Activated CD8-positive, alpha-beta memory T cell treated with anti-CD3 and anti-CD28 coated beads, Interleukin-2, amount 50 U/mL, for 4 hours (primary cell): Measurements from ENCODE around the gene KRT83.
A peak's percentile ranks its signal among the peaks of the same experiment; 100 is the strongest.
"Not testable (repeated sequence)": the region's sequence is repeated elsewhere in the genome, so short reads cannot be mapped to it uniquely, and the experiment has no call there.

Source experiments
- DNase-seq: peaks from one replicate; pipeline ENCODE4 v3.0.0-alpha.2; 2020

The KRT83 gene

GRCh38 chr12:52307836-52308805 lies 13.1 kb downstream of the KRT83 start:
- DNase-seq = peak; percentile 25

DNA sequence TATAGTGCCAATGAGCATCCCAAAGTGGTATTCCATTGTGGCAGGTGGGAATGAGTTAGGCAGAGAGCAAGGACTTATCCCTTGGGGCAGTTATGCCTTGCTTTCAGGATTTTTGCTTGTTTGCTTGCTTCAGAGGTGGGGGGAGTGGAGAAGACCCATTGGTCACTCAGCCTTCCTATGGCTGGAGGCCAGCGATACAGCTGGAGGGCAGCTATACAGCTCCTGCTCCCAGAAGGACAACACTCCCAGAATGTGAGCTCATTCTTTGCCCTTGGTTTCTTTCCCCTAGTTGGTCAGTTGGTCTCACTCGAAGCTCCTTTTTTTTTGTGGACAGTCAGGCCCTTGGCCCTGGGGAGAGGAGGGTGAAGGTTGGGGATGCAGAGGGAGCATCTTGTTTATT lies 14.5 kb downstream of the KRT83 start:
- no peak for DNase-seq

DNA sequence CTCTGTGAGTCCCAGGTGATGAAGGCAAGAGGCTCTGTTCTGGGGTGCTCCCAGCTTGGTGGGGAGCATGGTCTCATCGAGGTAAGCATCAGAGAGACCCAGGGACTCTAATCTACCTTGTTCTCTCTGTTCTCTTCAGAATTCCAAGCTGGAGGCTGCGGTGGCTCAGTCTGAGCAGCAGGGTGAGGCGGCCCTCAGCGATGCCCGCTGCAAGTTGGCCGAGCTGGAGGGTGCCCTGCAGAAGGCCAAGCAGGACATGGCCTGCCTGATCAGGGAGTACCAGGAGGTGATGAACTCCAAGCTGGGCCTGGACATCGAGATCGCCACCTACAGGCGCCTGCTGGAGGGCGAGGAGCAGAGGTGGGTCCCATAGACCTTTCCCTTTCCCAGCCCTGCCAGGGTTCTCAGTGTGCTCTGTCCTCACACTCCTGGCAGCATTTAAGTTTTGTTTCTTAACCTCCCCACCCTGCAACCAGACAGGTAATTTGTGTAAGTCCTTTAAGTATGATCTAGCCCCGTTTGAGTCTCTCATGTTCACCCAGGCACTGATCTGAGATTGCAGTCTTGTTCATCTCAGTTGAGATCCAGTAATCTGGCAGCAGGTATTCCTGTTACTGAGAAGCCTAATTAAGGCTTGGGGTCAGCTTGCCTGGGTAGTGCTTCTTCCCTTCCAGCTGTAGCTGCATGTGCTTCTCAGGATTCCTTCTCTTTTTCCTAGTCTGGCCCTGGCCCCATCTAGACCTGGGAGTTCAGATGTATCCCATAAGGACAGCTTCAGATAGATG lies 15.1 kb downstream of the KRT83 start:
- DNase-seq = no peak

DNA sequence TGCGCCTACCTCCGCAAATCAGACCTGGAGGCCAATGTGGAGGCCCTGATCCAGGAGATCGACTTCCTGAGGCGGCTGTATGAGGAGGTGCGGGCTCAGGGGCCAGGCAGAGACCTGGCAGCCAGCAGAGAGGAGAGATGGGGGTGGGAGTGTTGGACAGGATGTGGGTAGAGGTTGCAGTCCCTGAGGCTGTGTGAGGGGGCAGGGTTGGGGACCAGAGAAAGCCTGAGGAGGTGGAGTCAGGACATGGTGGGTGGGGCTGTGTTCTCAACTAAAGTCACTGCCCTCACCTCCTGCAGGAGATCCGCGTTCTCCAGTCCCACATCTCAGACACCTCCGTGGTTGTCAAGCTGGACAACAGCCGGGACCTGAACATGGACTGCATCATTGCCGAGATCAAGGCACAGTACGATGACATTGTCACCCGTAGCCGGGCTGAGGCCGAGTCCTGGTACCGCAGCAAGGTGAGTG lies 16.2 kb downstream of the KRT83 start:
- not testable (repeated sequence) for DNase-seq

- not testable (repeated sequence) for DNase-seq
Measured at GRCh38 chr12:52302242-52302914, 18.8 kb downstream of the KRT83 start.

GRCh38 chr12:52301721-52302120 lies 19.5 kb downstream of the KRT83 start:
- DNase-seq = not testable (repeated sequence)

DNA sequence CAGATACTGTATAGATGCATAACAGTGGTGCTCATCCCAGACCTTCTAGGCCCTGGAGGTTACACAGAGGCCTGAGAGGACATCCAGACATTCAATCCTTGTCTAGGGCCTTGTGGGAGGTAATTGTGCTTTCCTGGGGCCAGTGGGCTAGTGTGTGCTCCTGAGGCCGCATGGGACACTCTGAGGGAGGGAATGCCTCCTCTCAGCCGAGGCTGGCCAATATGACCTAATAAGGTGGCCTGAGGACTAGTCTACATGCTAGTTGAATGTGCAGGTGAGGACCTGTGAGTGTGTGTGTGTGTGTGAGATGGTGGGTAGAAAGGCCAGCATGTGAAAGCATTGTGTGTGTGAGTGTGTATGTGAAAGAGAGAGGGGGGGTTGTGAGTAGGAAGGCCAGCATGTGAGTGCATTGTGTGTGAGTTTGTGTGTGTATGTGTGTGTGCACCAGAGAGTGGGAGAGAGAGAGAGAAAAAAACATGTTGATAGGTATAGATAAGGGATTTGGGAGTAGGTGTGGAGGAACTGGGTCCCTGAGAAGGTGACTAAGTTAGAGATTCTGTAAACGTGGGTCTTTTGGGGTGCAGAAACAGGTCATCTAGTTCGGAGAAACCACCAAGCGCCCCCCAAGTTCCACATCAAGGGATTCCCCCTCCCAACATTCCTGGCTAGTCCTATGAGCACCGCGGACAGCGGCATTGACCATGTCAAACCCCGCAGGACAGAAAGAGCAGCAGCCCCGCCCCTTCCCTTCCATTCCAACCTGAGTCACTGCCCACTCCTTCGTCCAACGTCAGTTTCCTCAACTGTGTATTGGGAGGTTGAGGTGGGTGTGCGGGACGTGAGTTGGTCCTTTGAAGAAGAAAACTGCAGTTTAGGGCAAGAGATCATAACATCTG lies 20.2 kb downstream of the KRT83 start:
- no peak for DNase-seq

- DNase-seq = no peak
Measured at GRCh38 chr12:52298677-52299190, 22.5 kb downstream of the KRT83 start.

DNA sequence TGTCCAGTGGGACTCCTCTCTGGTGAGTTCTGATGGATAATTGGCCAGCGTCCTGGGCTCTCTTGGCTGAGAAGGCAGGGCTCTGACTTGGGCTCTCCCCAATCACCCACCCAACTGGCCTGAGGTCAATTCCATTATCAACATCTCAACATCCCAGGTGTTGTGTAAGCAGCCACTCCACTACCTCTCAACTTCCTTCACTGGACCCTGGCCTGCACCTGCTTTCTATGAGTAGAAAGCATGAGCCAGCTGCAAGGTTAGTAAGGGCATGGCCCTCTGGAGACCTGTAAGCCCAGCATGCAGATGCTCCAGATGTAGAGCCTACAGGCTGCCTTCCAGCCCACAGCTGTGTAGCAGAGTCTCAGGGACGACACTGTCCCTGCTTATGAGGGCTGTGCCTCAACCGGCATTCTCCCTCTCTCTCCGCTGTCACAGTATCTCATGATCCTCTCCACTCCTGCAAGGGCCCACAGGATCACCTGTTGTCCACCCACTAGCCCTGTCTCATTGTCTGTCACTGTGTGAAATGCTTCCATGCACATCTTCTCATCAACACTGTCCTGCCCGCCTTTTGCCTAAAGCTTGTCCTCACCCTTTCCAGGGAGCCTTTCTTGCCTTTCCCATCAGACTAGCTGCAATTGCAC lies 24.5 kb downstream of the KRT83 start:
- DNase-seq = no peak

DNA sequence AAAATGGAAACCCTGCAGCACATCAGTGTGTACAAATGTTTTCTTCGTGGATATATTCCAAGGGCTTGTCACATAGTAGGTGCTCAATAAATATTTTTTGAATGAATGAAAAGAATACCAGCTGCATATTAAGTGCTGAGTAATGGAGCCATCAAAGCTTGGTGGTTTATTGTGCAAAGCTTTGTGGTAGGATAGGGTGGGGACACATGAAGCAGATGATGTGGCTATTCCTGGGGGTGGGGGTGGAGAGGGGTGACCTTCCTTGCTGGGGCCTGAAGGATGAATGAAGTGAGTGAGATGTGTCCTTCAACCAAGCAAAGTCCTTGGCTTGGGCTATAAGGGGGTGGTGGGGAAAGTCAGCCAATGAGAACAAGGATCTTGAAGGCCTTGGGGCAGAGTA lies 25.5 kb downstream of the KRT83 start:
- no peak for DNase-seq

- DNase-seq = no peak
Measured at GRCh38 chr12:52294803-52295202, 26.4 kb downstream of the KRT83 start.

- no peak for DNase-seq
Measured at GRCh38 chr12:52293926-52294325, 27.3 kb downstream of the KRT83 start.

- DNase-seq = no peak
Measured at GRCh38 chr12:52291267-52291935, 29.8 kb downstream of the KRT83 start, which contains the start of gene KRT81. TSS of gene KRT81 (minus strand) at chr12:52291534. CDS start at chr12:52291465, 69 bp downstream.

- DNase-seq = not testable (repeated sequence)
Measured at GRCh38 chr12:52290483-52291134, 30.6 kb downstream of the KRT83 start.

DNA sequence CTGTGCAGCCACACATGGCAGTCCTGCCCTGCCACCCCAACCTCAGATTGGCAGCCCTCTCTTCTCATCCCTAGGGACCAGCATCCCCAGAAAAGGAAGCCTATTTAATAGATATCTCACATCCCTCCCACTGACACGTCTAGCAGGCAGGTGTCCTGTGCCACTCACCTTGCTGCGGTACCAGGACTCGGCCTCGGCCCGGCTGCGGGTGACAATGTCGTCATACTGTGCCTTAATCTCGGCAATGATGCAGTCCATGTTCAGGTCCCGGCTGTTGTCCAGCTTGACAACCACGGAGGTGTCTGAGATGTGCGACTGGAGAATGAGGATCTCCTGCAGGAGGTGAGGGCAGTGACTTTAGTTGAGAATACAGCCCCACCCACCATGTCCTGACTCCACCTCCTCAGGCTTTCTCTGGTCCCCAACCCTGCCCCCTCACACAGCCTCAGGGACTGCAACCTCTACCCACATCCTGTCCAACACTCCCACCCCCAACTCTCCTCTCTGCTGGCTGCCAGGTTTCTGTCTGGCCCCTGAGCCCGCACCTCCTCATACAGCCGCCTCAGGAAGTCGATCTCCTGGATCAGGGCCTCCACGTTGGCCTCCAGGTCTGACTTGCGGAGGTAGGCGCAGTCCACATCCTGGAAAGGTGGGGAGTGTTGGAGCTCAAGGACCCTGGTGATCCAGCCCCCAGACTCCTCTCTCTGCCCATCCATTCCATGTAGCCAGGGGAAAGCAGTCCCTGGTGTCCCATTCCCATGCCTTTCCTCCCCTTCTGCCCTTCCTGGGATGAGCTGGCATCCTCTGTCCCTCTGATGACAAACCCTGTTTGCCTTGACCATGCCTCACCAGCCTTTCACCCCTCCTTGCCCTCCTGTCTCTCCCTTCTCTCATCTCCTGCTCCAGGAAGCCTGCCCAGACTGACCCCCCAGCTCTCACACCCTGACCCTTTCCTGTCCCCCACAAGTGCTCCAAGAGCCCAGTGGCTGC lies 33.1 kb downstream of the KRT83 start:
- DNase-seq = not testable (repeated sequence)

DNA sequence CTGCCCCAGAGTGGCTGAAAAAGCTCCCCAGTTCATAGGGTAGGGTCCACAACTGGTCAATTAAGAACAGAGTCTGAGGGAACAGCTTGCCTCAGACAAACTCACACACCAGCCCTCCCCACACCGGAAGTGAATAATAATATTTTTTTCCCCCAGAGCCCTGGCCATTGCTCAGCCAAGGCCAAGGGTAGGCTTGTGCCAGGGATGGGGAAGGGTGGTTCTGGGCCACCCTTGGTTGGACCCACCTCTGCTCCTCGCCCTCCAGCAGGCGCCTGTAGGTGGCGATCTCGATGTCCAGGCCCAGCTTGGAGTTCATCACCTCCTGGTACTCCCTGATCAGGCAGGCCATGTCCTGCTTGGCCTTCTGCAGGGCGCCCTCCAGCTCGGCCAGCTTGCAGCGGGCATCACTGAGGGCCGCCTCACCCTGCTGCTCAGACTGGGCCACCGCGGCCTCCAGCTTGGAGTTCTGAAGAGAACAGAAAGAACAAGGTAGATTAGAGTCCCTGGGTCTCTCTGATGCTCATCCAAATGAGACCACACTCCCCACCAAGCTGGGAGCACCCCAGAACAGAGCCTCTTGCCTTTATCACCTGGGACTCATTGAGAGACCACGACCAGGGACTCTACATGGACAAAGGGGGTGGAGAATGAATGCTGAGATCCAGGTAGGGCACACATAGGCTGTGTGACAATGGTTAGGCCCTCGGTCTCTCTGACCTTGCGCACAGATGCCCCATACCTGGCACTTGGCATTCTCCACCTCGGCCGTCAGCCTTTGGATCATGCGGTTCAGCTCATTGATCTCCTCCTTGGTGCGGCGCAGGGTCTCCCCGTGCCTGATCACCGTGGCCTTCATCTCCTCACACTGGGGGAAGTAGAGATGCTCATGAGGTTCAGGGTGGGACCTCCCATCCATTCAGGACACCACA lies 34.1 kb downstream of the KRT83 start:
- not testable (repeated sequence) for DNase-seq

GRCh38 chr12:52285851-52286530 lies 35.2 kb downstream of the KRT83 start:
- DNase-seq = no peak
